CD1c-positive myeloid dendritic cell (primary cell): ENCODE data around the gene FMNL2.
A peak's percentile ranks its signal among the peaks of the same experiment; 100 is the strongest.
"Not testable (repeated sequence)": the region's sequence is repeated elsewhere in the genome, so short reads cannot be mapped to it uniquely, and the experiment has no call there.

ENCODE experiments used
- DNase-seq: peaks from one replicate; pipeline ENCODE4 v3.0.0-alpha.2; 2016; ENCODE audit errors: extremely low spot score

FMNL2 gene

DNA sequence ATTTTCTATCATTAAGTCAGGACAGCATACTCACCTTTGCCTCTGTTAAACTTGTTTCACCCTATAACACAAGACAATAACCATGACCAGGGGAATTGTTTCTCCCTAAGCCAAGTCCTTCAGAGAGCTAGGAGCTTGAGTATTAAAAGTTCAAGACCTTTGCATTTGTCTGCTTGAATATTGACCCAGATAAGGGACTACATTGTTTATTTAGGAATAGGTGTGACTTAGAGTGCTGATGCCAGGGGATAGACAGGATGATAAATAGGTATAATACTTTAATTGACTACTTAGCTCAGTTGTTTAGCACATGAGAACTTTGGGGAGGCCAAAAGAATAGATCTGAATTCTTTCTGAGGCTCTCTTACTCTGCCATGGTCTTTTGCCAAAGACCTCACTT is 185.8 kb downstream of the FMNL2 start:
- no peak for DNase-seq

DNA sequence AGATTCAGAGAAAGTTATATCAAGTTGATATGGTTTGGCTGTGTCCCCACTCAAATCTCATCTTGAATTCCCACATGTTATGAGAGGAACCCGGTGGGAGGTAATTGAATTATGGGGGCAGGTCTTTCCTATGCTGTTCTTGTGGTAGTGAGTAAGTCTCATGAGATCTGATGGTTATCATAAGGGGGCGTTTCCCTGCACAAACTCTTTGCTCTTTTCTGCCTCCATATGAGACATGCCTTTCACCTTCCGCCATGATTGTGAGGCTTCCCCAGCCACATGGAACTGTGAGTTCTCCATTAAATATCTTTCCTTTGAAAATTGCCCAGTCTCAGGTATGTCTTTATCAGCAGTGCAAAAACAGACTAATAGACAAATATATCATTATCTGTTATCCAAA is 187.5 kb downstream of the FMNL2 start:
- DNase-seq, result not testable (repeated sequence)

DNA sequence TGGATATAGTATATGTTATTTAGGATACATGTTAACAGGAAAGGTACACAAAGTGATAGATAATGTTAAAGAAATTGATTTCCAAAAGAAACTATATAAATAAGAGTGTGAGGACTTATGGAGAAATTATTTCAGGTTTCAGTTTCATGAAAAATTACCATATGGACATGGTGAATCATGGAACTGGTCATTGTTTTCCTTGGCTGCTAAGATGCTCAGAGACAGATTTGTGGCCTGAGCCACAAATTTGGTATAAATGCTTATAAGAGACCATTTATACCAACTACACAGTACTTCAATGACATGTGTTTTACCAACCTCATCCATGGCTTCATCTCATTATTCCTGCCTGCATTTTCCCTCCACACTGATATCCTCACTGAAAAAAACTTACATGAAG is 188.1 kb downstream of the FMNL2 start:
- no peak for DNase-seq

DNA sequence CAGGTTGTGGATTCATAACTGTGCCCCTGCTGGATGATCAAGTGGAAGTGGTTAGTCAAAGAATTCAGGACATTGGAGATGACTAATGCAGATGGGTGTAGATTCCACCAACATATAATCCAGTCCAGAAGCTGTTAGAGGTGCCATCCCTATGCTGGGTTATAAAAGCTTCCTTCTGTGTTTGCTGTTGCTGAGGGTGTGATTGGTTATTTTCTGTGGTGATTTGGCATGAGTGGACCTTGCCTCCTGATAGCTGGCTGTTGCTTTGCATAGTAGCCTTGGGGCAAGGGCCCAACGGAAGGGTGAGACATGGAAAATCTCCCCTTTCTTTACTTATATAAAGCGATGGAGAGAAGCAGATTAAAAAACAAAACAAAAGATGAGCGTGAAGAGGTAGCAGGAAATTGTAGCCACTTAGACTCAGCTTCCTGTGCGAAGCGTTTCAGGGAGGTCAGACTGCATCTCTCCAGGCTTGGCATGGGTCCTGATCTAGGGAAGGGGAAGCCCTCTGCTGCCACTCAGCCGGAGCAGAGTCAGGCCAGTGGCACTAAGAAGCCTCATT is 190.4 kb downstream of the FMNL2 start:
- DNase-seq, result no peak

DNA sequence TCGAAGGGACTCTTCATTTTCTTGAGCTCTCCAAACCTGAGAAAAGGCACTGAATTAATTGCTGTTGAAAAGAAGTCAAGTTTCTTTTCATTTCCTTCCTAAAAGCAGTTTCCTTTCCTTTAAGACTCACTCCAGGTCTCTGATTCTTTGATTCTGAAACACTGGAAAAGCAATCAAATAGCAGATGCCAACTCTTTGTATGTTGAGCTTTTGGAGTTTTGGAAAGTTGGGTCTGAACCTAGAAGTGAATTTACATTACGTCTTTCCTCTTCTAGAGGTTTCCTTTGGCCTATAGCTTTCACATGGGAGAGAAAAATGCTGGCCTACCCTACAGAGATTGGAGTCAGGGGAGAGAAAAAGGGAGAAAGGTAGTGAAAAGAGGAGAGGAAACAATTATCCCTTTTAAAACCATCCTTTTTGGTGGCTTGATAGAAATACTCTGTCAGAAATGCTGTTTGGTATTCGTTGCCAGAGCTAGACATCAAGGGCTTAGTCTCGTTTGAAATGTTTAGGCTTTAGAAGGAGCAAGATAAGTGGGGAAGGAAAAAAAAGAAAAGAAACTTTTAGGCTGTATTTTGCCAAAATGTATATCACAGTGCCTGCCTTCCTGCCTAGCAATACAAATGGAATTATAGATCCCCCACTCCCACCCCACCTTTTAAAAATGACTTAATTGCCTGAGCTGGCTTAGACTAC is 194.6 kb downstream of the FMNL2 start:
- no peak for DNase-seq

DNA sequence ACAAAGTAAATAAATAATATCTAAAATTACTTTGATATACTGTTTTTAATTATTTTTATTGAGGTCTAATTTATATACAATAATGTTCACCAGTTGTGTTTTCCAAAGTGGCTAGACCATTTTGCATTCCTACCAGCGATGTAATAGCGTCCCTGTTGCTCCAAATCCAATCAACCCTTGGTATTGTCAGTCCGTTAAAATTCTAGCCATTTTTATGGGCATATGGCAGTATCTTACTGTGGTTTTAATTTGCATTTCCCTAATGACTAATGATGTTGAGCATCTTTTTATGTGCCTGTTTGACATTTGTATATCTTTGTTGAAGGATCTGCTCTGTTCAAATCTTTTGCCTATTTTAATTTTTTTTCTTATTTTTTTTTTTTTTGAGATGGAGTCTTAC is 197.3 kb downstream of the FMNL2 start:
- DNase-seq, result no peak

DNA sequence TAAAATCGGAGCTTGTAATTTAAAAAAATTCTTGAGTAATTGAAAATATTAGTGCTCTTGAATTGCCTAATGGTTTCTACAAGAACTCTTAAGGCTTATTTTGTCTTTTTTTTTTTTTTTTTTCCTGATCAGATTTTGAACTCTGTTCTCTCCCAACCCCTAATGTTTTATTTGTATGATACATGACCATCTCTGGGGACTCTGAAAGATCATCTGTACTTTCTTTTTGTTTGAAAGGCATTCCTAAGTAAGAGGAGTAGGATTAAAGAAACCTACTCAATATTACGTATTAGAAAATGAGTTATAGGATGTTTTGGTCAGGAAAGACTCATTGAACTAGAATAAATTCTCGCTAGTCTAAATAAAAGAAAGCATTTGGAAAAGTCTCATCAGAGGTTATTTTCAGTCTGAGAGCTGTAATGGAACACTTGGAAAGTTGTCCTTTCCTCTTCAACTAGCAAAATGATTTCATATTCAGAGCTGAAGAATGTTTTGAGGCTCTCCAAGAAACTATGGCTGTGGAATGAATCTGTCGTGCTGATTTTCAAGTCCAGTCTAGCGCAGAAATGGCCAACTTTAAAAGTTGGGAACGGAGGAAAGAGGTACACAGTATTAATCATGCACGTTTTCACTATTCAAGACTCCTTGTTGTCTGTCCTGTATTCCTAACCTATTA is 199.6 kb downstream of the FMNL2 start:
- no peak for DNase-seq

DNA sequence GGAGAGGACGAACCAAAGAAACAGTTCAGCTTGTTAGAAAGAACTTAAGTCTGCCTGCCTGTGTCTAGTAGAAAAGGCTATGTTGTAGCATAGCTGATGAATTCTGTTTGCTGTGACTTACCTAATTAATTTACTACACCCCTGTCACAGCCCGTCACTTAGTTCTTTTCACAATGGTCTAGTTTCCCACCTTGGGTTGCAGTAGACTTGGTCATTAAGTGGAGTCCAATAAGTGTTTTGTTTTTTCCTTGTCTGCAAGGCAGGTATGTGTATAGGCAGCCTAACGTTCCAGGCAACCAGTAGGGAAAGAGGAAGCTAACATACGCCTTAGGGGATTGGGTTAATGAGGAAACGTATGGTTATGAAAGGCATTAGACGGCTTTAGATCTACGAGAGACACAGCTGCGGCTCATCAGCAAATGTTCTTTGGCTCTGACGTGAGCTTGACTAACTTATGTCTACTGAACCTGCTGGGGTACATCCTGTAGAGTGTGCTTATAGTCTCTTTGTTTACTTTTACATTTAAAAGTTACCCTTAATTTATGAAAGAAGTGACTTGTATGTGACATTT is 202.2 kb downstream of the FMNL2 start:
- peak; percentile 54 for DNase-seq

DNA sequence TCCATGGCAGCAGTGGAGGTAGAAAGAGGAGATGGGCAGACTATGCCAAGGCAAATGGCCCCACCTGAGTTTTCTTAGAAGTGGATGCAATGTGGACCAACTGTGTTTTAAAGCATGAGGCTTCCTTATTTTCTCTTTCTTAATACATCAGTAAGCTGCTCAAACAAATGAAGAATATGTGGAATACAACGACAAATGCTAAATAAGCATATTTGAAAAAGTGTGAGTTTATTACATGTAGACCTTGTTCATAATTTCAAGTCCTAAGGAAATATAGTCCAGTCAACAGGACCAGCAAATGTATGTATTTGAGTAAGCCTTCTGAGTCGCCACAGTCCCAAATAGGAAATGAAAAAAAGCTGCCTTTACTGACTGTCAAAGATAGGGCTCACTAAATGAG is 204.4 kb downstream of the FMNL2 start:
- DNase-seq, result no peak

DNA sequence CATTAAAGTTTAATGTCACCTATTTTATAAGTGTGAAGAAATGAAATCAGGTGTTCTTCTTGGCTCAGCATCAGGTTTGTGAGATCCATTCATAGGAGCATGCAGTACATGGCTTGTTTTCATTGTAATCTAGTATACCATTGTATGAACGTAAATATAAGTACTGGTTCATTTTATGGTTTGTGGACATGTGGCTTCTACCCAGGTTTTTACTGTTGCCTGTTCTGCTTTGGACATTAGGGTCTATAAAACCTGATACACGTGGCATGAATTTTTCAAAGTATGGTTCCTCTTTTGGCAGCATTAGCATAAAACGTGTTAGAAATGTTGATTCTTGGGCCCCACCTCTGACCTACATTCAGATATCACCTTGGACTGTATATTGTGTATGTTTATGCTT is 206.7 kb downstream of the FMNL2 start:
- DNase-seq, result no peak

DNA sequence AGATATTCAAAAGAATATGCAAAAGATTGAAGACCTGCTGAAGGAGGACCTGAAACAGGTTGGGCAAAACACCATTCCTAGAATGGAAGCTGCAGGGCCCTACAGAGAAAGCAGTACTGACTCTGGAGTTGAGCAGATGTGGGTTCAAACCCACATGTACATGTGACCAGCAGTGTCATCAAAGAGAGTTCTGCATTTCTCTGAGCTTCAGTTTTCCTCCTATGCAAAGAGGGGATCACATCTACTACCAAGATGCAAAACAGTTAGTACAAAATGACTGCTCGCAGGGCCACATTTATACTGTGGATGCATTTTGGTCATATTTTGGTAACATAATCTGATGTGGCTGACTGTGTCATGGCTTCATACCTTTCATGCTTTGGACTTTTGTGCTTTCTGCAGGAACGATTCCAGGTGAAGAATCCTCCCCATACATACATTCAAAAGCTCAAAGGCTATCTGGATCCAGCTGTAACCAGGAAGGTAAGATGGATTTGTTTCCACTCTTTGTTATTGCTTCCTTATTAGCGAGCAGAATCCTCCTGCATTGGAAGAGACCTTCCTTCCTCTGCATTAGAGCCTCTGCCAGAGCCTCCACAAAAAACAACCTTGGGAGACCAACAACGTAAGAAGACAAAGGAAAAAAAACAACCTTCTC is 207.5 kb downstream of the FMNL2 start:
- no peak for DNase-seq

DNA sequence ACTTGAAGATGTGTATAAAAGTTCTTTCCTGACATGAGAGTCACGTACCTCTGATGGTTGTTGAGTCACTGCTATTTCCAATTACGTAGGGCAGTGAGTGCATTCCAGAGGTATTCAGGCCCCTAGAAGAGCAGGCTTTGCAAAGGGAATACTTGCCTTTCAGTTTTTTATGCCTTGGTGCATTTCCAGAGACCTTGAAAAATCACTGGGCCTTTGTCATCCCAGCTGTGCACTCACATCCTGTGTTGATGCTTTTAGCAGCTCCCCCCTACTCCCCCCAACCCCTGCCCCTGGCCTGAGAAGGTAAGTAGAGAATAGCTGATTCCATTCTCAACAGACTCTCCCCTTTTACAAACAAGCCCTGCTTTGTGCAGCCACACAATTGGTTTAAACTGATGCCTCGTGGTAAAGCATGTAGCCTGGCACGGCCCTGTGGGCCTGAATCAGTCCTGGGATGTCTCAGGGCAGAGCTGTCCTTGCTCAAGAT is 208.1 kb downstream of the FMNL2 start:
- DNase-seq, result no peak

DNA sequence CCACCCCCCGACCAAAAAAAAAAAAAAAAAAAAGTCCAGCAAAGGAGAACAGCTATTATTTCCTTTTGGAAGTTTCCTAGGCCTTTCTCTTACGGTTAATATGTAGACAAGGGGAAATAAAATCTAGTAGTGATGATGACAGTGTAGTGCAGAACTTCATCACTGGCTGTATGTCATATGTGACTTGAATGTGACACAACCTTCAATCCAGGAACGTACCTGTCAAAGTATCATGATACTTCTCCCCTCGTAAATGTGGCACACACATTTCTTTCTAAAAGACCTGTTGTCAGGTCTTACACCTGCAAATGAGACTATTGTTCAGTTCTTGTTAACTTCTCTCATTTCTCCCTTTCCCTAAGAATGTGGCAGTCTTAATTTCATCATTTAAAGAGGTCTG is 208.7 kb downstream of the FMNL2 start:
- DNase-seq, result no peak

DNA sequence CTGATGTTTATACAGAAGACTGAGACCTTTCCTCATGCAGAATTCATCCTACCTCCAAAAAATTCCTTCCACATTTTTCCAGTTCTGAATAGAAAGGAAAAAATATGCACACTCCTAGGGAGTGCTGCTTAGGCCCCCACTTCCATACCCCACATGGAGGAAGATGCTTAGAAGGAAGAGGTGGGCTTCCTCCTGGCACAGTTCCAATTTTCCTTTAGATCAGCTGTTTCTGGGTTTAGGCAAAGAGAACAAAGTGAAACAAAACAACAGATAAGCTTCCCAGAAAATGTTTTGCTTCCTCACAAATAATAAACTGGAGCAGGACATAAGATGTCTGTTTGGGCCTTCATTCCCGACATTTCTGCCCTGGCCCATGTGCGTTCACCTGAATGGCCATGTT is 209.7 kb downstream of the FMNL2 start:
- no peak for DNase-seq

DNA sequence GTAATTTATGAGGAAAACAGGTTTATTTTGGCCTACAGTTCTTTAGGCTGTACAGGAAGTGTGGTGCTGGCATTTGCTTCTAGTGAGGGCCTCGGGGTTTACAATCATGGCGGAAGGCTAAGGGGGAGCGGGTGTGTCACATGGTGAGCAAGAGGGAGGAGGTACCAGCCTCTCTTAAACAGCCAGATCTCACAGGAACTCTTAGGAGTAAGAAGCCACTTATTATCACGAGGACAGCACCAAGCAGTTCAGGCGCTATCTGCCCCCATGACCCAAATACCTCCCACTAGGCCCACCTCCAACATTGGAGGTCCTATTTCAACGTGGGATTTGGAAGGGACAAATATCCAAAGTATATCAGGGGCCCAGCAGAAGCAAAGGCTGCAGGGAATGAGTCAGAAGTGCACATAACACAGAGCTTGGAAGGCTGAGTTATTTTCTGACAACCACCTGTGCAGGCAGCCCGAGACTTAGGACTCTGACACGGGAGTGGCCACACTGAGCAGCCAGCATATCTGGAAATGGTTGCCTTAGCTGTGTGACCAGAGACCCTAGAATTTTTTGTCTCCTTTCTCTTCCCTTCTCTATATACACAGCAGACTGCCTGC is 211.4 kb downstream of the FMNL2 start:
- no peak for DNase-seq

DNA sequence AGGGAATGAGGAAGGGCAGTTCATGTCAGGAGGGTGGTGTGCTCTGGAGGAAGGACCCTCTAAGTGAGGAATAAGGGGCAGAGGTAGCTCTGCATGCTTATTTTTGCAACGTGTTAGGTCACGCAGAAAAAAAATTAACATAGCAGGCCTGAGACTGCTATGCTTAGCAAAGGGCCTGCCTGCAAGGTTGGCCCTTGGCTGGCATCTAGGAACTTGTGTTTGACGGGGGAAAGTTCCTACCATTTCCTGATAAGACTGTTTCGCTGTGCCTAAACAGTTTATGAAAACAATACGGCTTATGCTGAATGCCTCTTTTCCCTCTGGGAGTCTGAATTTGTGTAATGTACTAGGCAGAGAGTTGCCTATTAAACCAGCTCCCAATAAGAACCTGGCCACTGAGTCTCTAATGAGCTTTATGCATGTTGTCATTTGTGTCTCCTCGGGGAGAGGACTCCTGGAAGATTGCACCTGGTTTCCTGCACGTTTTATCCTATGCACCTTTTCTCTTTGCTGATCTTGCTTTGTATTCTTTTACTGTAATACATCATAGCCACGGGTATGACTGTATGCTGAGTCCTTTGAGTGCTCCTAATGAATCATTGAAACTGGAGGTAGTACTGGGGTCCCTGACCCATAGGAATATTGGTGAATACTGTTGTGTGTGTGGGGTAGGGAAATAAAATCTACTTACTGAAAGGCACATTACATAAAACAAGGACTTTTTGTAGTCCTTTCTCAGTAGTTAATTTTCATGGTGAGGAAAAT is 213.3 kb downstream of the FMNL2 start:
- DNase-seq, result no peak

DNA sequence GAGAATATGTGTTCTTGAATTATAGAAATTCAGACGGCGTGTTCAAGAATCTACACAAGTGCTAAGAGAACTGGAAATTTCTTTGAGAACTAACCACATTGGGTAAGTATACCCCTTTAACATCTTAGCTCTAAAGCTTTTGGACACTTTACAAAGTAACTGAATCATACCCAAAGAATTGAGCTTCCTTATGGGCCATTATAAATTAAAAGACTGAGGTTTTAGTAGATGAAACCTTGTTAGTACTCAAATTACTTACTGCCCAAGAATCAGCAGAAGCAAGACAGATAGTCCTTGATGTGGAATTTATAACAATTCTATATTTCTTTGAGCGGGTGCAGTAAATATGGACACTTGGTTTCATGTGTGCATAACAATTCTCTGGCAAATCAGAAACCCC is 214.0 kb downstream of the FMNL2 start:
- no peak for DNase-seq

DNA sequence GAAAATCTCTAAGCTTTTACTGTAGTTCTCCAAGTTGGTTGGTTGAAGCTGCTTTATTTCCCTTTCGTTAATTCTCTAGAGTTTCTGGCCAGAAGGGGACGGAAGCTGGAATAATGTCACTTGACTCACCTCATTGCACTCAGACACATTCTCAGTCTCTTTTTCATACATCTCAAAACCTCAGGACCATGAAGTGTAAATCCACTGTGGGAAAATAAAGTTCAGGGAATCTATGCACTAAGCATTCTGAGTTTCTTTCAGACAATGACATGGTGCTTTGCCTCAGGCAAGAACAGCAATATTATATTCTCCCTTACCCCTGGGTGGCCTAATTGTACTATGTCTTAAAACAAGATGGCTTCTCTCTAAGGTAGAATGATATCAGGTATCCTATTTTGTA is 214.4 kb downstream of the FMNL2 start:
- no peak for DNase-seq

DNA sequence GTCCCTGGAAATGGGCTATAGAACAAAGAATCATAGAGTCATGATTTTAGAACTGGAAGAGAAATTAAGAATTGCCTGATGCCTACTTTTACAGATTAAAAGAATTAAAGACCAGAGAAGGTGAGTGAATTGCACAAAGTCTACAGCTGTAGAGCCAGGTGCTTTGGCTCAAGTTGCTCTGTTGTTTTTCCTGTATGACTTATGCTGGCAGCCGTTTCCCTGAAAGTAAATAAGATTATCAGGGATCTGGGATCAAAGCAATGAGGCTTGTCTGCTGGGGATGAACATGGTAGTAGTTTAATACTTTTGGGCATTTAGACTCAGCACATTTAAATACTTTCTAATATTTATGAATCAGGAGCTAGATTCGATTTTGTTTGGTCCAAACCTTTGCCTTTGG is 215.4 kb downstream of the FMNL2 start:
- no peak for DNase-seq

DNA sequence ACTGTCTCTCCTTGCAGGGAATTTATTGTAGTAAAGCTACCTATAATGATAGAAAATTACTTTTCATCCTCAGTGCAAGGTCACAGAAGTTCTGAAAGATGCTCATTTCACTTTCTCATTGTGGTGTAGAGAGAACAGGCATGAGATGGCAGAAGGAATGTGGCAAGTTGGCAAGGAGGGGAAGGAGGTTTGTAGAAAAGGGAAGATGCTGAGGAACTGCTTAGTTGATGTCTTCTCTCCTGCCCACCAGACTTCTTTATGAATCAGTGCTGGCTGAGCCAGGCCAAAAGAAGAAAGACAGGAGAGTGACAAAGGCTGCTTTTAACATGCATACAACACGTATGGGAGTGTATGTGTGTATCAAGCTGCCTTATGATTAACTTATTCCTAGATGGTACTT is 217.9 kb downstream of the FMNL2 start:
- no peak for DNase-seq

DNA sequence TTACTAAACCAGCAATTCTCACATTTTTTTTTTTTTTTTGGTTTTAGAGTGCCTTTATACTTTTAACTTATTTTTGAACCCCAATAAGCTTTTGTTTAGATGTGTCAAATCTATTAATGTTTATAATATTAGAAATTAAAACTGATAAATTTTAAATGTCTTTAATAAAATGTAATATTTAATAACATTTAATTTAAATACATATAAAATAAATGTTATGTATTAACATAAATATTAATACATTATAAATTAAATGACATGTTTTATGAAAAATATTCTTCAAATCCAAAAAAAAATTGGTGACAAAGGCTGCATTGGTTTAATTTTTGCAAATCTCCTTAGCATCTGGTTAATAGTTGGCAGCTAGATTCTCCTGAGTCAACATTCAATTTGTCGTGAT is 218.5 kb downstream of the FMNL2 start:
- no peak for DNase-seq
